ENCODE data around the gene TMEM53. TPM values are rescaled to one million over a fixed set of nuclear protein-coding genes. Genes with fewer than 3 reads are reported as not detected.

TMEM53 gene
- total RNA-seq, 1 donor from 2014 or later, result 7.3 TPM

GRCh38 chr1:44650159-44650831 lies 24.0 kb downstream of the TMEM53 start:
- FAIRE-seq, result no peak
- Mint-ChIP-seq H3K4me3 (ENCODE audit: unreplicated experiment) (no peak overlapping the region), H3K27ac (ENCODE audit: unreplicated experiment) (no peak overlapping the region), H3K36me3 (ENCODE audit: low read depth, unreplicated experiment) (peaks cover 18% of the 10 kb centered on the region), H3K9me3 (ENCODE audit: unreplicated experiment) (no peaks in the 10 kb centered on the region), H3K4me1 (ENCODE audit: low read depth, unreplicated experiment) (peaks cover 6% of the 10 kb centered on the region), H3K27me3 (ENCODE audit: low read depth, unreplicated experiment) (no peaks in the 10 kb centered on the region)
- Histone ChIP-seq H3K27me3 (ENCODE audit: insufficient read depth, low read length) (no peaks in the 10 kb centered on the region), H3K79me2 (ENCODE audit: insufficient read depth, low read length) (no peaks in the 10 kb centered on the region), H3K4me1 (ENCODE audit: insufficient read depth, low read length) (no peaks in the 10 kb centered on the region), H4K20me1 (ENCODE audit: insufficient read depth, low read length) (peaks cover 35% of the 10 kb centered on the region), H3K36me3 (ENCODE audit: insufficient read depth, low read length) (peaks cover 5% of the 10 kb centered on the region), H3K4me2 (ENCODE audit: low read length) (no peak overlapping the region), H3K4me3 (ENCODE audit: insufficient read depth, low read depth, low read length) (no peak overlapping the region), H3K27ac (ENCODE audit: low read depth, low read length) (no peak overlapping the region), H3K9ac (ENCODE audit: low read length) (no peak overlapping the region), H3K9me3 (ENCODE audit: insufficient read depth, low read depth, low read length) (no peaks in the 10 kb centered on the region), H2AFZ (ENCODE audit: low read depth, low read length) (no peak overlapping the region)
- DNase-seq (ENCODE audit: low read depth), result no peak
- TF ChIP-seq CTCF (IDR thresholded peaks at IDR 0.05; ENCODE audit: insufficient read depth, low read depth, low read length) (no peak), EZH2 (IDR thresholded peaks at IDR 0.05; ENCODE audit: insufficient read depth, low read length) (no peak)

DNA sequence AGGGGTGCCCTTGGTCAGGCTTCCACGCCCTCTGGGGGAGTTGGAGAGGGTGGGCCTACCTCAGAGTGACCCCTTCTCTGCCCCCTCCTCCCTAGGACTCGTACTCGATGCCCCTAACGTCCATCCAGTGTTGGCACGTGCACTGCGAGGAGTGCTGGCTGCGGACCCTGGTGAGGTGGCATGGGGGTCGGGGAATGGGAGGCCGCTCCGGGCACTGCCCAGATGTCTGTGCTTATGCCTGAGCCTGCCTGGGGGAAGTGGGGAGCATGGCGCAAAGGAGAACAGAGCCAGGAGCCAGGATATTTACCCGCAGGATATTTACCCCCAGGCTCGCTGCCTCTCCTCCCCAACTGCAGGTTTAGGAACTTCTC lies 24.5 kb downstream of the TMEM53 start:
- FAIRE-seq (no peak), DNase-seq (ENCODE audit: low read depth) (no peak)
- peaks cover 35% of the 10 kb centered on the region for H4K20me1 ChIP-seq (ENCODE audit: insufficient read depth, low read length)
- H3K9me3 ChIP-seq (ENCODE audit: insufficient read depth, low read depth, low read length), result no peaks in the 10 kb centered on the region
- H3K36me3 ChIP-seq (ENCODE audit: insufficient read depth, low read length), result peaks cover 5% of the 10 kb centered on the region
- H3K79me2 ChIP-seq (ENCODE audit: insufficient read depth, low read length), result no peaks in the 10 kb centered on the region
- no peak overlapping the region for H3K4me2 ChIP-seq (ENCODE audit: low read length)
- no peaks in the 10 kb centered on the region for H3K9me3 Mint-ChIP-seq (ENCODE audit: unreplicated experiment)
- no peaks in the 10 kb centered on the region for H3K27me3 ChIP-seq (ENCODE audit: insufficient read depth, low read length)
- H3K4me3 Mint-ChIP-seq (ENCODE audit: unreplicated experiment), result no peak overlapping the region
- no peak overlapping the region for H2AFZ ChIP-seq (ENCODE audit: low read depth, low read length)
- H3K4me1 ChIP-seq (ENCODE audit: insufficient read depth, low read length), result no peaks in the 10 kb centered on the region
- no peak overlapping the region for H3K9ac ChIP-seq (ENCODE audit: low read length)
- no peak overlapping the region for H3K27ac ChIP-seq (ENCODE audit: low read depth, low read length)
- peaks cover 6% of the 10 kb centered on the region for H3K4me1 Mint-ChIP-seq (ENCODE audit: low read depth, unreplicated experiment)
- H3K27ac Mint-ChIP-seq (ENCODE audit: unreplicated experiment), result no peak overlapping the region
- TF ChIP-seq CTCF (IDR thresholded peaks at IDR 0.05; ENCODE audit: insufficient read depth, low read depth, low read length), result no peak
- TF ChIP-seq EZH2 (IDR thresholded peaks at IDR 0.05; ENCODE audit: insufficient read depth, low read length), result no peak
- no peaks in the 10 kb centered on the region for H3K27me3 Mint-ChIP-seq (ENCODE audit: low read depth, unreplicated experiment)
- H3K4me3 ChIP-seq (ENCODE audit: insufficient read depth, low read depth, low read length), result no peak overlapping the region
- H3K36me3 Mint-ChIP-seq (ENCODE audit: low read depth, unreplicated experiment), result peaks cover 20% of the 10 kb centered on the region

- H3K27ac Mint-ChIP-seq (ENCODE audit: unreplicated experiment), result peak overlapping the region; percentile 16
- peaks cover 5% of the 10 kb centered on the region for H3K36me3 ChIP-seq (ENCODE audit: insufficient read depth, low read length)
- no peaks in the 10 kb centered on the region for H3K27me3 Mint-ChIP-seq (ENCODE audit: low read depth, unreplicated experiment)
- H3K4me3 ChIP-seq (ENCODE audit: insufficient read depth, low read depth, low read length), result no peak overlapping the region
- FAIRE-seq (no peak), DNase-seq (ENCODE audit: low read depth) (no peak)
- TF ChIP-seq CTCF (IDR thresholded peaks at IDR 0.05; ENCODE audit: insufficient read depth, low read depth, low read length), result no peak
- TF ChIP-seq EZH2 (IDR thresholded peaks at IDR 0.05; ENCODE audit: insufficient read depth, low read length), result no peak
- H3K4me2 ChIP-seq (ENCODE audit: low read length), result no peak overlapping the region
- no peaks in the 10 kb centered on the region for H3K27me3 ChIP-seq (ENCODE audit: insufficient read depth, low read length)
- H2AFZ ChIP-seq (ENCODE audit: low read depth, low read length), result no peak overlapping the region
- H3K4me3 Mint-ChIP-seq (ENCODE audit: unreplicated experiment), result peak overlapping the region; percentile 13
- H3K27ac ChIP-seq (ENCODE audit: low read depth, low read length), result no peak overlapping the region
- no peaks in the 10 kb centered on the region for H3K79me2 ChIP-seq (ENCODE audit: insufficient read depth, low read length)
- peaks cover 44% of the 10 kb centered on the region for H4K20me1 ChIP-seq (ENCODE audit: insufficient read depth, low read length)
- H3K9ac ChIP-seq (ENCODE audit: low read length), result no peak overlapping the region
- peaks cover 8% of the 10 kb centered on the region for H3K4me1 ChIP-seq (ENCODE audit: insufficient read depth, low read length)
- H3K9me3 Mint-ChIP-seq (ENCODE audit: unreplicated experiment), result no peaks in the 10 kb centered on the region
- H3K4me1 Mint-ChIP-seq (ENCODE audit: low read depth, unreplicated experiment), result peaks cover 6% of the 10 kb centered on the region
- H3K36me3 Mint-ChIP-seq (ENCODE audit: low read depth, unreplicated experiment), result peaks cover 22% of the 10 kb centered on the region
- H3K9me3 ChIP-seq (ENCODE audit: insufficient read depth, low read depth, low read length), result no peaks in the 10 kb centered on the region
Observed at GRCh38 chr1:44648529-44649250, 25.6 kb downstream of the TMEM53 start.

All from astrocyte (in vitro differentiated cells and primary cell).